GM10266 (cell line): ENCODE data around the gene THEM5.
"Not testable (repeated sequence)": the region's sequence is repeated elsewhere in the genome, so short reads cannot be mapped to it uniquely, and the experiment has no call there.

Experiments
- DNase-seq: peaks from one replicate; pipeline ENCODE4 v3.0.0; 2012; ENCODE audit errors: extremely low spot score
- CTCF ChIP-seq: IDR thresholded peaks from 2 replicates; pipeline ENCODE4 v1.5.1; 2012; ENCODE audit warnings: mild to moderate bottlenecking, low read depth; ENCODE audit not compliant: control insufficient read depth, insufficient read depth; ENCODE audit errors: missing control alignments

THEM5 gene

GRCh38 chr1:151875419-151876097, 22.0 kb upstream of the THEM5 start:
- TF ChIP-seq CTCF = no peak
- DNase-seq = no peak

- DNase-seq = not testable (repeated sequence)
These were observed 19.3 kb upstream of the THEM5 start for GRCh38 chr1:151872776-151873175.

GRCh38 chr1:151871284-151872030, 17.9 kb upstream of the THEM5 start:
- no peak for DNase-seq
- no peak for TF ChIP-seq CTCF

GRCh38 chr1:151868486-151868885, 15.0 kb upstream of the THEM5 start:
- no peak for DNase-seq
- TF ChIP-seq CTCF = no peak

GRCh38 chr1:151867765-151868411, 14.4 kb upstream of the THEM5 start:
- TF ChIP-seq CTCF = no peak
- DNase-seq = no peak

- TF ChIP-seq CTCF = no peak
These were observed 13.8 kb upstream of the THEM5 start for GRCh38 chr1:151867321-151867720.

GRCh38 chr1:151864411-151864810, 10.9 kb upstream of the THEM5 start:
- DNase-seq = no peak
- no peak for TF ChIP-seq CTCF

More at GRCh38 chr1:151867321-151867720, 13.8 kb upstream of the THEM5 start:
- no peak for DNase-seq
